A549 (cell line): ENCODE data around the gene SLC22A23.

ENCODE experiments used
- CHD2 ChIP-seq: fragments of 150-350 bp; IDR thresholded peaks from 2 replicates; pipeline ENCODE4 v1.6.1; 2014; ENCODE audit warnings: low read length; ENCODE audit not compliant: partially characterized antibody
- HOXA7 ChIP-seq: fragments of 250-450 bp; sonication (Bioruptor Pico); IDR thresholded peaks from 2 replicates; pipeline ENCODE4 v1.5.0; 2020; ENCODE audit warnings: mild to moderate bottlenecking, moderate library complexity
- KDM1A ChIP-seq: fragments of 200-600 bp; sonication (generic); IDR thresholded peaks from 2 replicates; pipeline ENCODE4 v1.6.1; 2016; ENCODE audit warnings: low read depth, mild to moderate bottlenecking
- PHF8 ChIP-seq: fragments of 200-600 bp; sonication (generic); IDR thresholded peaks from 2 replicates; pipeline ENCODE4 v1.6.1; 2016; ENCODE audit warnings: low read depth, mild to moderate bottlenecking, antibody characterized with exemption, moderate library complexity, borderline replicate concordance
- POLR2A ChIP-seq: IDR thresholded peaks from 2 replicates; pipeline ENCODE4 v1.6.1; 2012; ENCODE audit warnings: mild to moderate bottlenecking, low read length
- POLR2AphosphoS2 ChIP-seq: conservative IDR thresholded peaks from 2 replicates; pipeline ENCODE4 v1.6.1; 2012; ENCODE audit warnings: low read length, improper control_type of control experiment, inconsistent platforms
- RAD21 ChIP-seq, 2 experiments: fragments of >200 bp in 1 of 2; sonication (Bioruptor Twin) in 1 of 2; formaldehyde crosslinking in 1 of 2; IDR thresholded peaks in 1 of 2; conservative IDR thresholded peaks in 1 of 2; 2 replicates in 1 of 2; 3 replicates in 1 of 2; pipeline ENCODE4 v1.6.1; 2012 to 2018; ENCODE audit warnings: inconsistent platforms in 1 of 2
- TF ChIP-seq, protein P1 (sequence below): fragments of 450-650 bp; IDR thresholded peaks from 2 replicates; pipeline ENCODE4 v1.6.1; 2014; ENCODE audit warnings: antibody characterized with exemption
- TF ChIP-seq, protein P2 (sequence below): fragments of >200 bp; sonication (Bioruptor Twin); formaldehyde crosslinking; IDR thresholded peaks from 2 replicates; pipeline ENCODE4 v1.6.1; 2016
- TF ChIP-seq, protein P3 (sequence below): fragments of >200 bp; sonication (Bioruptor Twin); formaldehyde crosslinking; IDR thresholded peaks from 3 replicates; pipeline ENCODE4 v1.5.1; 2016

DNA sequence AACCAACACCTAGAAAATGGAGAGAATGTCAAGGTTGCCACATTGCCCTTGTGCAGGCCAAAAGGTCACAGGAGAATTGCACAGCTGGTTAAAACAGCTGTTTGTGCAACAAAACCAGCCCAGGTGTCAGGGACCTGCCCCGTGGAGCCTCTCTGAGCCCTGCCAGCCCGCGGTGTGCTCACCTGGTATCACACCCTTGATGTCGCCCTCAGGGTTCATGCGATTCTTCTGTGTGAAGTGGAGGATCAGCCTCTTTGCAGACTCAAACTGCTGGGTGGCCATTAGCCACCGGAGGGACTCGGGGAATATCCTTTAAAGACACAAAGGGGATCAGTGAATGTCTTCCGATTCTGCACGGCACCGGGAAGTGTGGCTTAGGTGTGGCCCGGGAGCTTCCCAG is 158.9 kb downstream of the SLC22A23 start:
- TF ChIP-seq POLR2A (no peak), RAD21 (conservative IDR thresholded peaks at IDR 0.05 in 1 of 2, IDR thresholded peaks at IDR 0.05 in 1 of 2) (no peak), KDM1A (no peak), POLR2AphosphoS2 (no peak), HOXA7 (CRISPR knock-in tag) (no peak), PHF8 (no peak), CHD2 (no peak)
- TF ChIP-seq, protein P1, sequence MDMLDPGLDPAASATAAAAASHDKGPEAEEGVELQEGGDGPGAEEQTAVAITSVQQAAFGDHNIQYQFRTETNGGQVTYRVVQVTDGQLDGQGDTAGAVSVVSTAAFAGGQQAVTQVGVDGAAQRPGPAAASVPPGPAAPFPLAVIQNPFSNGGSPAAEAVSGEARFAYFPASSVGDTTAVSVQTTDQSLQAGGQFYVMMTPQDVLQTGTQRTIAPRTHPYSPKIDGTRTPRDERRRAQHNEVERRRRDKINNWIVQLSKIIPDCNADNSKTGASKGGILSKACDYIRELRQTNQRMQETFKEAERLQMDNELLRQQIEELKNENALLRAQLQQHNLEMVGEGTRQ: no peak
- TF ChIP-seq, protein P2, sequence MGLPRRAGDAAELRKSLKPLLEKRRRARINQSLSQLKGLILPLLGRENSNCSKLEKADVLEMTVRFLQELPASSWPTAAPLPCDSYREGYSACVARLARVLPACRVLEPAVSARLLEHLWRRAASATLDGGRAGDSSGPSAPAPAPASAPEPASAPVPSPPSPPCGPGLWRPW: no peak
- TF ChIP-seq, protein P3, sequence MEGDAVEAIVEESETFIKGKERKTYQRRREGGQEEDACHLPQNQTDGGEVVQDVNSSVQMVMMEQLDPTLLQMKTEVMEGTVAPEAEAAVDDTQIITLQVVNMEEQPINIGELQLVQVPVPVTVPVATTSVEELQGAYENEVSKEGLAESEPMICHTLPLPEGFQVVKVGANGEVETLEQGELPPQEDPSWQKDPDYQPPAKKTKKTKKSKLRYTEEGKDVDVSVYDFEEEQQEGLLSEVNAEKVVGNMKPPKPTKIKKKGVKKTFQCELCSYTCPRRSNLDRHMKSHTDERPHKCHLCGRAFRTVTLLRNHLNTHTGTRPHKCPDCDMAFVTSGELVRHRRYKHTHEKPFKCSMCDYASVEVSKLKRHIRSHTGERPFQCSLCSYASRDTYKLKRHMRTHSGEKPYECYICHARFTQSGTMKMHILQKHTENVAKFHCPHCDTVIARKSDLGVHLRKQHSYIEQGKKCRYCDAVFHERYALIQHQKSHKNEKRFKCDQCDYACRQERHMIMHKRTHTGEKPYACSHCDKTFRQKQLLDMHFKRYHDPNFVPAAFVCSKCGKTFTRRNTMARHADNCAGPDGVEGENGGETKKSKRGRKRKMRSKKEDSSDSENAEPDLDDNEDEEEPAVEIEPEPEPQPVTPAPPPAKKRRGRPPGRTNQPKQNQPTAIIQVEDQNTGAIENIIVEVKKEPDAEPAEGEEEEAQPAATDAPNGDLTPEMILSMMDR: no peak
